CD4-positive, alpha-beta T cell treated with Interleukin-17A for 1 hour (primary cell): ENCODE measurements around the gene GLRA3.
"Not testable (repeated sequence)": the region's sequence is repeated elsewhere in the genome, so short reads cannot be mapped to it uniquely, and the experiment has no call there.

Experiments
- DNase-seq: peaks from one replicate; pipeline ENCODE4 v3.0.0-alpha.2; 2020

The GLRA3 gene

DNA sequence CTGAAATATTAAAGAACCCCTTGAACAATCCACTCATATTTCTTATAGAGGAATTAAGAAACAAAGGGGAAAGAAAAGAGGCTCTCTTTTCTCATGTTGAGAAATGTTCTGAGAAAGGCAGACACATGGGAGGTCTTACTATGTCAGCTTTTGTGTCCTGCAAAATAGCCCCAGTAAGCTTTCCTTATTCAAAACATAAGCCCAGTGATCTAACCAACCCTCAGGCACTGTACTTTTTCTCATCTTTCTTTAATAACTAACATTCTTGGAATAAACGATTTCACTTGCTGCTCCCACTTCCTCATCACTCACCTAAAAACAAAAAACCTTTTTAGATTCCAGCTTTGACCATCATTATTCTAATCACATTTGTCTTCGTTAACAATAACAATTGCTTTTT lies 115.9 kb downstream of the GLRA3 start:
- no peak for DNase-seq

DNA sequence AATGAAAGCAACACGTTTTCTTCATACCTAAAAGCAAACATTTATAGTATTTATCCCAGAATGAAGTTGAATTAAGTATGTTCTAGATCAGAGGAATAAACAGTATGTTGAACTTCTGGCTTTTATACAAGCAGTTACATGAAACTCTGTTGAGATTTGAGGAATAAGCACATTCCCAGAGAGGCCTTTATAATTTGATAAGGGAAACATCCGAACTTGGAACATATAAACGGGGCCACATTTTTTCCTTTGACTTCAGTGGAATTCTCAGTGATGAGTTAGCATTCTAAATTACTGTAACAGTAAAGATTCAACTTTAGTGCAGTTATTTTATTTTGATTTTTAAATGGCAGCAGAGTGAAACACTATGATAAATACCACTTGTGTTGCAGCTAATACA lies 119.5 kb downstream of the GLRA3 start:
- no peak for DNase-seq

DNA sequence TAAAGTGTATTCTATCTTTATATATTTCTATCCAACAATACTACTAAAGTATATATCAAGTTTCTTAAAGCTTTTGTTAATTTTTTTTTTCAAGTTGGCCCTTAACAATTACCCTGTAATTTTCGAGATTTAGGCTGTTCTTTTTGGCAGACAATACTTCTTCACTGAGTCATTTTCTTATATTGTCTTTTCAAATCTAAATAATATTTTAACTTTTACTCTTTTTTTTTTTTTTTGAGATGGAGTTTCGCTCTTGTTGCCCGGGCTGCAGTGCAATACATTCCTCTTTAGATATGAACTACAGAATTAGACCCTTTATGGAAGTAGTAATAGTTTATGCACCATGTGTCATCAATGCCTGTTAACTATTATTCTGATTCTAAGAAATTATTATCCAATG lies 120.7 kb downstream of the GLRA3 start:
- DNase-seq = no peak

DNA sequence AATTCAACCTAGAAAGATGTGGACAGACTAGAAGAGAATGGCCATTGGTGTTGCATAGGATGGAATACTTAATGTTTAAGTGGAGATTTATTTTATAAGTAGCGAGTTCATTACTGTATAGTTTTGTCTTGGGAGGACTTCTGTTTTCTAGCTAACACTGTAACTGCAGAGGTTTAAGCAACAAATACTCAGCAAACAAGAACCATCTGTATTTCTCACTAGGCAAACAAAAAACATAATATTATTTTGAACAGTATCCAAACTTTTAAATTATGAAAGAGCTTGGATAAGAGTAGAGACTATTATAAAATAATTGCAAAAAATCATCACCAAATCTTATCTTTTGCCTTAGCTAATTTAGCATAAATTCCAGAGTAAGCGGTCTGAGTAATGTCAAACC lies 121.1 kb downstream of the GLRA3 start:
- no peak for DNase-seq

DNA sequence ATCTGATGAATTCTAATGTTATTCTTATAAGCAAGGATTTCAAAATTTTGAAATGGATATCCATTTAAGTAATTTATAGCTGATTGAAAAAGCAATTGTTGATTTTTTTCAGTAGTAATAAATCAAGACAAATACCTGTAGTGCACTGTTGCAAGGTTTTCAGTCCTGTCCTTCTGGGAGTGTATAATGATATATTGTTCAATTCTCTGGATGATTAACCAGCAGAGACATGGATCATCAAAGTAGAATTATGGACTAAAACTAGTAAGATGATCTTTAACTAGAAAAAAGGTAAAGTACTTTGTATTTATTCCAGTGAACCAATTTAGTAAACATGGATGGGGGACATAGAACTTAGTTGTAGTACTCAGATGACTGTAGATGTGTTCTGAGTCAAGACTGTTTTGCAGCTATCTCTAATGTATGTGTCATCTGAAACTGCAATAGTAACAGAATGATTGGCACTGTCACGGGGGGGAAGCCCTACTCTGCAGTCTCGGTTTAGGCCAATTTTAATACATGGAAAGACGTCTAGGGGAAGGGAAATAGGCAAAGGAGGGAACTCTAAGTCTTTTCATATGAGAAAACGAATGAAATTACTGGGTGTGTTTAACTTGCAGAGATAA lies 121.9 kb downstream of the GLRA3 start:
- DNase-seq = no peak

DNA sequence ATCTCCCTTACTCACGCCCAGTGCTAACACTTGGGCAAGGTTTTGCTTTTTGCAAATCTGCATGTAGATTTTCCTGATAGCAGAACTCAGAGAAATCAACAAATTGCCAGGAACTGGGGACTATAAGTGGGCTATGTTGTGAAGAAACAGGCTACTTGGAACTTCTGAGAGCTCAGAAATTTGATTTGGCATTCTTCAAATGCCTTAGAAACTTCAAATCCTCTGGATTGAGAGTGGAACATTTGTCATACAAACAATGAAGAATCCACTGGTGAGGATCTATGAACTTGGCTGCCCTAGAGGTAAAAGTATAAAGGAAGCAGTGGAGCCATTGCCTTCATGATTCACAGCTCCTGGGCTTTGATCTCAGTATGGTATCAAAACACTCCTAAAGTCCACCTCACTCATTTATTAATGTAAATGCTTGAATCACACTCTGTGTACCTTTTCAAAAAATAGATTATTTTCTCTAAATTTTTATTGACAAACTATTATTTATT lies 126.0 kb downstream of the GLRA3 start:
- DNase-seq = no peak

DNA sequence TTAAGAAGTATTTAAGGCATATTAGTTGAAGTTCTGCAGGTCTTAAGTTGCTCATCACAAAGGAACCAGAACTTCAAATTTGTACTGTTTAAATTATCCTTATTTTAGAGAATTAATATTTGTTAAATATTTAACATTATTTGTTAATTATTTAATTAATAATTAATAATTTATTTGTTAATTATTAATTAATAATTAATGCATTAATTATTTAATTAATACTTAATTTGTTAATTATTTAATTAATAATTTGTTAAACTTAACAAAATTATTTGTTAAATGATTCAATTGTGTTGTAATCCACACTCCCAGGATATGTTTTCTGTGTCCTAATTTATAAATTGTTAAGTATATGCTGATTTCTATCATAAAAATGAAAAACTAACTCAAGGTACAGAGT lies 129.4 kb downstream of the GLRA3 start:
- no peak for DNase-seq

DNA sequence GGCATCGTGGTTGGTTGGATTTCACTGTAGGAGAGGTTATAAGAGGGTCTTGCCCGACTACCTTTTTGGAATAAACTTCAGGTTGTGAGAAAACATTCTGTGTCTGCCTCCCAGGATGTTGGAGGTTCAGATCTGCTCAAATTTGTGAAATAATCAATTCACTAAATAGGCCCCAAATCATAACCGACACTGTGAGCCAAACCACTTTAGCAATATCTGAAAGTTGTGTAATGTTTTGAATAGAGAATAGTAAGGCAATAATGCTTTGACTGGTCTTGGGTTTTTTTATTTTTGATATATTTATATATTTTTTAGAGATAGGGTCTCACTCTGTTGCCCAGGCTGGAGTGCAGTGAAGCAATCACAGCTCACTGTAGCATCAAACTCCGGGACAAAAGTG lies 131.2 kb downstream of the GLRA3 start:
- no peak for DNase-seq

DNA sequence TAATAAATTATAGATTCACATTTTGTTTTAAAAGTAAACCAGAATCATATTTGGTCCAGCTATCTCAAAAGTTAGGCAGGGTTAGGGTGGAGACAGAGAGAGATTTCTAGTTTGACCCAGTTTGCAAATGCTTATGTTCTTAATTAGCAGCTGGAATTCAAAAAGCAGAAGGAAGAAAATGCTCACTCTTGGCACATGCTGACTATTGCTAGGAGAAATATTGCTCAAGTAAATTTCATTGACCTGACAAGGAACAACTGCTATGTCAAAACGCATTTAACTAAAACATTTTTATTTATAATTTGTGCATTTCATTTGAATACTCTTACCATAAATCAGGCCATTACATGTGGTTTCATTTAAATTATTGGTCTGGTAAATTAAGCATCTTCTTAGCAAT lies 131.8 kb downstream of the GLRA3 start:
- DNase-seq = no peak

DNA sequence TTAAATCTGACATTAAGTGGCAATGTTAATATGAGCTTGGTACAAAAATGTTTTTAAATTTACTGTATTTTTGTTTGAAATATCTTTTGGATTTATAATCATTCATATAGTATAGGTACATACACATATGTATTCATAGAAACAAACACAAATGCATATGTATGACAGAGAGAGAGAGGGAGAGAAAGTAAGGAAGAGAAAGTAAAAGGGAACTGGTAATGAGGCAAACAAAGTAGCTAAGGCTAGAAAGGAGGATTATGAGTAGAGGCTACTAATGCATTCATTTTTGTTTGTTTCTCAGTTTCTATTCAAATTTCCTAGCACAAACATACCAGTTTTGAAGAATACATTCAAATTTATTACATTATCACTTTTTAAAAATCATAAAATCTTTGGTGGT lies 132.4 kb downstream of the GLRA3 start:
- no peak for DNase-seq

DNA sequence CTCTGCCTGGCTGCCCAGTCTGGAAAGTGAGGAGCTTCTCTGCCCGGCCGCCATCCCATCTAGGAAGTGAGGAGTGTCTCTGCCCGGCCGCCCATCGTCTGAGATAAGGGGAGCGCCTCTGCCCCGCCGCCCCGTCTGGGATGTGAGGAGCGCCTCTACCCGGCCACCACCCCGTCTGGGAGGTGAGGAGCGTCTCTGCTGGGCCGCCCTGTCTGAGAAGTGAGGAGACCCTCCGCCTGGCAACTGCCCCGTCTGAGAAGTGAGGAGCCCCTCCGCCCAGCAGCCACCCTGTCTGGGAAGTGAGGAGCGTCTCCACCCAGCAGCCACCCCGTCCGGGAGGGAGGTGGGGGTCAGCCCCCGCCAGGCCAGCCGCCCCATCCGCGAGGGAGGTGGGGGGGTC lies 137.2 kb downstream of the GLRA3 start:
- DNase-seq = not testable (repeated sequence)

DNA sequence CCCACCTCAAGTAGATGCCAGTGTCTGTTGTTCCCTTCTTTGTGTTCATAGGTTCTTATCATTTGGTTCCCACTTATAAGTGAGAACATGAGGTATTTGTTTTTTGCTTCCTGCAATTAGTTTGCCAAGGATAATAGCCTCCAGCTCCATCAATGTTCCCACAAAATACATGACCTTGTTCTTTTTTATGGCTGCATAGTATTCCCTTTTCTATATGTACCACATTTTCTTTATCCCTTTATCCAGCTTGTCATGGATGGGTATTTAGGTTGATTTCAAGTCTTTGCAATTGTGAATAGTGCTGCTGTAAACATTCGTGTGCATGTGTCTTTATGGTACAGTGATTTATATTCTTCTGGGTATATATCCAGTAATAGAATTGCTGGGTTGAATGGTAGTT lies 138.4 kb downstream of the GLRA3 start:
- DNase-seq = no peak

DNA sequence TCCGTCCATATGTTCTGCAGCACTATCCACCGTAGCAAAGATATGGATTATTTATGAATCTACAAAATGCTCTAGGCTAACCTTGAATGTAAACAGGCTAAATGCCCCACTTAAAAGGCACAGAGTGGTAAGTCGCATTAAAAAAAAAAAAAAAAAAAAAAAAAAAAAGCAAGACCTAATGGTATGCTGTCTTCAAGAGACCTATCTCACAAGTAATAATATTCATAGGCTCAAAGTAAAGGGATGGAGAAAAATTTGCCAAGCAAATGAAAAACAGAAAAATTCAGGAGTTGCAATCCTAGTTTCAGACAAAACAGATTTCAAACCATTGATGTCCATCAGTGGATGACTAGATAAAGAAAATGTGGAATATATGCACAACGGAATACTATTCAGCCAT lies 139.4 kb downstream of the GLRA3 start:
- no peak for DNase-seq

DNA sequence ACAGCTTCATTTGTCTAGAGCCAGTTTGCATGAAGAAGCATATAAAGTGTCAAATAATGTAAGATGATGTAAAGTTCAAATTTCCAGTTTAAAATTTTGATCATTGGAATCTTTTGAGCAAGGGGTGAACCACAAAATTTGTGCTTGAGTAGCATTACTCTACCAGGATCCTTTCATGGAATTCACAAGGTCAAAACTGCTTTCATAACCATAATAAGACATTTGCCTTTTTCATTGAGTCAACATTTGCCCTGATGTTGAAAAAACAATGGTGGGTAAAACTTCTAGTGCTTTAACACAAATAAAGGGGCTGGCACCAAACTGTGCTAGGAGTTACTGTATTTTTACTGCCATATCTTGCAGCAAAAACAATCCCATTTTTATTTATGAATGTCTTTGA lies 142.2 kb downstream of the GLRA3 start:
- DNase-seq = no peak

DNA sequence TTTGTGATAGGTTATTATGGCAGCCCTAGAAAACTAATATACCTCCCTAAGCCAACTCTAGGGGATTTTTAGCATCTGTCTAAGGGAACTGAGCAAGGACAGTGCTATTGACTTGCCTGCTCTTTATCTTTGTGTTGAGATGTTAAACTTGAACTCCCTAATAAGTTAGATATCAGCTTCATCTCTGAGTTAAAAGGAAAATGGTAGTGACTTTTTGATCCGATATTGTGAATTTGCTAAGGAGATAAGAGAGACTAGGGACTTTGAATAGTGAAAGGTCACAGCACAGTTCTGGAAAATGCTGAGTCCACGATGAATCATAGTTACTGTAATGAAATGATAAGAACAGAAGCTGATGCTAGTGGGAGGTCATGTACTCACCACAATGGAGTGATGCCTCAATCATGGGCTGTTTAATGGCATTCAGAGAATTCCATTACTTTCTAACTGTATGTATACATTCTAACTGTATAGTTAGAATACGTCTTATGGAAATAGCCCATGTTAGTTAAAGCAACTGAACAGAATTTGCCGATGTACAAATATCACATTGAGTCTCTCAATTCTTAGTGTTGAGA lies 147.2 kb downstream of the GLRA3 start:
- no peak for DNase-seq

DNA sequence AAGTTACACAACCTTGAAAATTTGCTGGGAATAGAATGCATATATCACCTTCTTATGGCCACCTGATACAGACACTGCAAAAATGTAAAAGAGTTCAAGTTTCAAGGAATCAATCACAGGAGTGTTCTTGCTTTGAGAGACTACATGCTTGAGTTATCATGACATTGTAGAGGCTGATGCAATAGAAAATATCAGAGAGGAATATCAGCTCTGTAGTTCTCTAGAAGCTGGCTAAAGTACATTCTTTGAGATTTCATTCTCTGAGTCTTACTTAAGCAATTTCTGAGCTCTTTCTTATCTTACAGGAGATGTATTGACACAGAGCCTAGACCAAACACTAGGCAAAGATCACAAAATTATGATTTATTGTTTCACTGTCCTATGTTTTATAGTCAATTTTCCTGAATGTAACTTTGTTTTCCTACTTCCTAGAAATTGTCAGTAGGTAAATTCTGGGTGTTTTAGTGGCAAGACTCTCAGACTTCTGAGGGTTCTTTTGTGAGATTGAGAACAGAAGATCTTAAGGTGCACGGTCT lies 154.7 kb downstream of the GLRA3 start:
- no peak for DNase-seq

DNA sequence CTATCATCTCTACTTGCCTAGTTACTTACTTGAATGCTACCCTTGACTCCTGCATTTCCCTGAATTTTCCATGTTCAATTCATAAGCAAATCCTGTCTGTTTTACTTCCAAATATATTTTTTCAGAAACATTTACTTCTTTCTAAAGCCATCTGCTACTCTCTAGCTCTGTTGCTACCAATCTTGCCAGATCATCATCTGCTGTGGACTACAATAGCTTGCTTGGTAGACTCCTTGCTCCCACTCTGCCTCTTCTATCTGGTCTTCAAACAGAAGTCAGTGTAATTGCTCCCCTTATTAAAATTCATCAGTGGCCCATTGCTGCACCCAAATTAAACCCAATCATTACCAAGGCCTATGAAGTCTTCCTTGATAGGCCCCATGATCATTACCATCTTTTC lies 155.2 kb downstream of the GLRA3 start:
- no peak for DNase-seq

DNA sequence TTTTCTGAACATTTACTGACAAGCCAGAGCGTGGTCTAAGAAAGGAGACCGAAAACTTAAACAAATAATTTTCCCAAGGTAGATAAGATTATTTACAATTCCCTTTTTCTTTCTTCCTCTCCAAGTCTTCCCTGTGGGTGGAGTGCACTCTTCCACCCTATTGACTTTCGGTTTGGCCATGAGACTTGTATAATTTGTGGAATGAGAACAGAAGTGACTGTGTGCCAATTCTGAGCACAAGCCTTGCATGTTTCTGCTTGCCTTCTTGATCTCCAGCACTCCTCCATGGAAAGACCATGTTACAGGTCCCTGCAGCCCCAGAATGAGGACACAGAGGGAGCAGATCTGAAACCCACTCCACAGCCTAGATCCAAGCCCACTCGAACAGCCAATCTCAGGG lies 156.8 kb downstream of the GLRA3 start:
- DNase-seq = no peak

DNA sequence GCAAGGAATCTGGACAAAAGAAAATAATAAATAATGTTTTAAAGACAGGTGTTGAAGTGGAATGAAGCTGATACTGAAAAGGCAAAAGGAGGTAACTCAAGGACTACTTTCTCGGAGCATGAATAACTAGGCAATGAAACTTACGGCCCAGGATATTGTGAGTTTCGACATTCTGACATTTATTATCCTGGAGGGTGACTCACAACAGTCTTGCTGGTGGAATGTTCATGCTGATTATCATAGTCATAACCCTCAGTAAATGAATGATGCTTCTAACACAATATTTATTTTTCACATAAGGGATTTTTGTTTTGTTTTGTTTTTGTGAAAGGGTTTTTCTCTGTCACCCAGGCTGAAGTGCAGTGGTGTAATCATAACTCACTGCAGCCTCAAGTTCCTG lies 159.8 kb downstream of the GLRA3 start:
- DNase-seq = no peak

DNA sequence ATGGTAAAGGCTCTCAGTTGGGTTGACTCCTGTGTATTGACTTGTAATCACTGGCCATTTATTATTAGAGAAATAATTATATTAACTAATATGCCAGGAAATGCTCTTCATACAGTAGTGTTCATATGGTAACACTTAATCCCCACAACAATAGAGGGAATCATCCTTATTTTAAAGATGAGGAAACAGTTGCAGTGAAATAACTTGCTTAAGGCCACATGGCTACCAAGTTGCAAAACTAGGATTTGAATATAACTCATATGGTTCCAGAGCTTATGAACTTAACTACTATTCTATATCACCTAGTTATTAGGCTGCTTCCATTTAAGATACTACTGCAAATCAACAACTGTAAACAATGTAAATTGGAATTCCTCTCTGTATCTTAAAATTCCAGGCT lies 163.2 kb downstream of the GLRA3 start:
- DNase-seq = no peak

DNA sequence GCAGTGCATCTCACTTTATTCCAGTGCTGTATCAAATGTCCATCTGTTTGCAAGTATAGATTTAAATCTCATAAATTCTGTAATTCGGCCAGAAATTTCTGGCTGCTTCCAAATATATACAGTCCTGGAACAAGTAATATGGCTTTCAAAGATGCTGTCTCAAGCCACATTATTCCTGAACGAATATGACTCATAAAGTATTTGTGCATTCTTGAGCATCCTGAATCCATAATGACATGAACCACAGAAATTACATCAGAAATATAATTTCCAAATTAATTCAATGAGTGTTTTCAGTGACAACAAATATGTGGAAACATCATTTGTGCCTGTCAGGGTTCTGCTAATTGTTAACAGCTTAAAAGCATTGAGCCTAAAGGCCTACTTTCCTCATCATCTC lies 165.8 kb downstream of the GLRA3 start:
- no peak for DNase-seq

DNA sequence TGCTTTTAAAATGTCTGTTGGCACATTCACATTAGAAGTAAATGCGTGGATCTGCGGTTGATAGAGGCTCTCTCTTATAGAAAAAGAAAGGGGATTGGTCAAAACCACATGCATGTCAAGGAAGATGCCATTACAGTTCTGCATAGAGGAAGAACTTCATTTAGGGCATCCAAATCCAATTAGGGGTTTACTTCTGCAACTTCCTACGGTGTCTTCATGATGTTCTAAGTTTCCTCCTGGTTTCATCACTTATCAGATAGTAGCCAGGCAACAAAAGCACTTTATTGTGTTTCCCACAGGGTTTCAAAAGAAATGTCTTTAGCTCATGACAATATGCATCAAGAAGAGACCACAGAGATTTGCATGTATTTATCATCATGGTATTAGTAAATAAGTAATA lies 170.8 kb downstream of the GLRA3 start:
- no peak for DNase-seq

DNA sequence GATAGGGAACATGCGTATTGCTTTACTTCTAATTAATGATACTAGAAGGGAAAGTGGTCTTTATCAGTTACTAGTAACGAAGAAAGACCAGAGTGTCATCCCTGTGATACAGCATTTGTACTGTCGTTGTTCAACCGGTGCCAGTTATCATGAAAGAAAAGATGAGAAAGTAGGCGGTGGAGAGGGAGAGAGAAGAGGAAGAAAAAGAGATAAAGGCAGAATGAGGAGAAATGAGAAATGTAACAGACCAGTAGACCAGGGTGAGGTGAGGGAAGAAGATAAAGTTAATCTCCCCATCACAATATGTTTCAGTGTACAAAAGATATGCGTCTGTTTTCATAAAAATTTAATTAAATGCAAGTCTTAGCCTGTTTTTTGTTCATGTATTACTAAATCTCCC lies 171.6 kb downstream of the GLRA3 start:
- no peak for DNase-seq

DNA sequence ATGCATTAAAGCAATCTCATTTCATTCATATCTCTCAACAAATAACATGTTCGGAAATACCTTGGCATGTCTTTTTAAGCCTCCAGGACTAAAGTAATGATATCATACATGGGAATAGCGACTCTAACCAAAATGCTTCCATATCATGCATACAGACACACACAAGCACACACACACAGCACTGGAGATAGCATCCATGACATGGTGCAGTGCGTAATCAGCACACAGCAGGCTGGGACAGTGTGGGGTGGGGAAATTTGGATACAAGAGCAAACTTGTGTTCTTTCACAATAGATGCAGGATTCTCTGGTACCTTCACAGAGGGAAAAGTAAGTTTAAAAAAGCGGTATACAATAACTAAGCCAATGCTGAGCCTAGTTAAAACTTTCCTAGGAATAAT lies 174.4 kb downstream of the GLRA3 start:
- DNase-seq = no peak

DNA sequence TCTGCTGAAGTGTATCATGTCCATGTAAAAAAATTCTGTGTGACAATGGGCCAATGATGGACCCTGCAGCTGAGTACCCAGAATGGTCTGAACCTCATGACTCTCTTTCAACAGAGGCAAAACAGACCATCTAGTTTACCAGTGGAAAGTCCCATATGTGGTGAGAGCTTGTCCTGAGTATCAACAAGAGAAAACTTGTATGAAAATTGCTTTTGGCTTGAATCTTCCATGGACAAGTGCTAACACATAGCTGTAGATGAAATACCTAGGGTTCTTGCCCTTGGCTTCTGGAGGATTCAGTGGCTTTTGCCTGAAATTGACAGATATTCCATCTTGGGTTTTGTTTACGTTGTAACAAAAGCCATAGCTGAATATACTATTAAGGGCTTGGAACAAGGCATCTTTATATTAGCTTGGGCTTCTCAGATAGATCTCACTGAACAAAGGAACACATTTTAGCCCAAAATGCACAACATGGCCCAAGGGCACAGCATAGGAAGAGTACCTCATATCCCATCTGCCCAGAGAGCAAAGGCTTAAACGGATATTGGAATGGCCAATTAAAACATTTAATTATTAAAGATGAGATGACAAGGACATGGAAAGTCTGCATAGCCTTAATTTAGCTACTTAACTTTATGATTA lies 178.2 kb downstream of the GLRA3 start:
- no peak for DNase-seq
